Transverse colon (tissue), 4 donors: ENCODE measurements around the gene PINK1. TPM values are rescaled to one million over a fixed set of nuclear protein-coding genes. Genes with fewer than 3 reads are reported as not detected.

Source experiments
- DNase-seq: peaks from one replicate; pipeline ENCODE4 v3.0.0-alpha.2; 2019
- H3K27ac ChIP-seq, 4 donors: fragments of 200-600 bp; sonication (generic); 2 replicates each; pipeline ENCODE4 v1.5.1; 2016 to 2018; ENCODE audit warnings: inconsistent platforms in 4 of 4
- H3K27me3 ChIP-seq: fragments of 200-600 bp; sonication (generic); 2 replicates; pipeline ENCODE4 v1.5.1; 2017; ENCODE audit warnings: inconsistent platforms
- H3K36me3 ChIP-seq, 4 donors: fragments of 200-600 bp; sonication (generic); 2 replicates each; pipeline ENCODE4 v1.5.1; 2017 to 2019; ENCODE audit warnings: inconsistent platforms in 4 of 4
- H3K4me1 ChIP-seq, 4 donors: fragments of 200-600 bp; sonication (generic); 2 replicates each; pipeline ENCODE4 v1.5.1; 2017 to 2020; ENCODE audit warnings: inconsistent platforms in 4 of 4
- H3K4me3 ChIP-seq, 4 donors: fragments of 200-600 bp; sonication (generic); 1 replicate in 1 of 4; 2 replicates in 3 of 4; pipeline versions ENCODE4 v1.5.1 to v1.6.1; 2017 to 2019; ENCODE audit warnings: inconsistent platforms in 4 of 4
- H3K9me3 ChIP-seq, 2 donors: fragments of 200-600 bp; sonication (generic); 2 replicates each; pipeline ENCODE4 v1.5.1; 2017 to 2019; ENCODE audit warnings: inconsistent platforms in 2 of 2
- EP300 ChIP-seq: sonication (generic); formaldehyde crosslinking; IDR thresholded peaks from one replicate; pipeline ENCODE4 v1.6.1; 2017; ENCODE audit warnings: antibody characterized with exemption, low read depth
- POLR2A ChIP-seq: fragments of 450-650 bp; IDR thresholded peaks from one replicate; pipeline ENCODE4 v1.6.1; 2016; ENCODE audit warnings: antibody characterized with exemption, mild to moderate bottlenecking, moderate library complexity
- POLR2AphosphoS5 ChIP-seq, 3 donors: sonication (generic); formaldehyde crosslinking; IDR thresholded peaks; one replicate each; pipeline ENCODE4 v1.6.1; 2016; ENCODE audit warnings: antibody characterized with exemption in 3 of 3
- whole genome bisulfite sequencing, 2 donors: methylation state at CpG; one replicate each; pipeline ENCODE4 v1.1.5; 2018; ENCODE audit warnings: low coverage in 1 of 2; 5-methylcytosine and 5-hydroxymethylcytosine counted together
- in situ Hi-C, 4 donors: fragments of 200-750 bp; cut with MboI; loops; one replicate each; pipeline versions ENCODE4 v1.15.0 to v1.15.1; 2017; ENCODE audit warnings: low sequenced_read_pairs in 3 of 4, low pct_ligation_motif_present in 1 of 4, low pct_unique_long_range_greater_than_20kb in 1 of 4
- intact Hi-C: fragments of 100-400 bp; cut with DNase I; formaldehyde crosslinking; loops from one replicate; pipeline ENCODE4 v1.15.1; 2023; ENCODE audit warnings: low total_unique reads
- total RNA-seq, 4 donors: library from RNA; depleted of rRNA; stranded (reverse); fragments of >200 nt; gene quantifications; one replicate each; pipeline ENCODE4 v1.1.0, GENCODE V29; 2016
- TF ChIP-seq, protein P1 (sequence below), 5 experiments: fragments of 200-600 bp in 3 of 5; fragments of 450-650 bp in 2 of 5; sonication (generic) in 3 of 5; IDR thresholded peaks; 1 replicate in 2 of 5; 2 replicates in 3 of 5; pipeline ENCODE4 v1.5.1; 2016 to 2017; ENCODE audit warnings: antibody characterized with exemption in 5 of 5, inconsistent platforms in 3 of 5, mild to moderate bottlenecking in 2 of 5, moderate library complexity in 1 of 5

Gene PINK1
- total RNA-seq, 4 donors from 2014 or later, result 122 to 235 (median 192) TPM

DNA sequence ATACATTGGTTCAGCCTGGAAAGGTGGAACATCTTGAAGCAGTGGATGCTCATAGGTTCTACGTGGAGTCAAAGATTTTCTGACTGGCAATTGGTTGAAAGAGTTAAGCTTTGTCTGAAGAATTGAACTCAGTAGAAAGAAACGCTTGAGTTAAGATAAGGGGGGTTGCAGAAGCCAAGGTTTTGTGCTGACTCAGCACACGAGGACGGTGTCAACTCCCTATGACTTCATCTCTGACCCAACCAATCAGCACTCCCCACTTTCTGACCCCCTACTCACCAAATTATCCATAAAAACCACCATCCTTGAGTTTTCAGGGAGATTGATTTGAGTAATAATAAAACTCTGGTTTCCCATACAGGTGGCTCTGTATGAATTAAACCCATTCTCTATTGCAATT, 2.5 kb upstream of the PINK1 start:
- Histone ChIP-seq H3K4me1 (peaks cover 0 to 21% (median 14%) of the 10 kb centered on the region in 4 donors), H3K27me3 (peaks cover 5% of the 10 kb centered on the region), H3K4me3 (no peak overlapping the region), H3K27ac (no peak overlapping the region), H3K36me3 (no peaks in the 10 kb centered on the region), H3K9me3 (no peaks in the 10 kb centered on the region)
- TF ChIP-seq, protein P1, sequence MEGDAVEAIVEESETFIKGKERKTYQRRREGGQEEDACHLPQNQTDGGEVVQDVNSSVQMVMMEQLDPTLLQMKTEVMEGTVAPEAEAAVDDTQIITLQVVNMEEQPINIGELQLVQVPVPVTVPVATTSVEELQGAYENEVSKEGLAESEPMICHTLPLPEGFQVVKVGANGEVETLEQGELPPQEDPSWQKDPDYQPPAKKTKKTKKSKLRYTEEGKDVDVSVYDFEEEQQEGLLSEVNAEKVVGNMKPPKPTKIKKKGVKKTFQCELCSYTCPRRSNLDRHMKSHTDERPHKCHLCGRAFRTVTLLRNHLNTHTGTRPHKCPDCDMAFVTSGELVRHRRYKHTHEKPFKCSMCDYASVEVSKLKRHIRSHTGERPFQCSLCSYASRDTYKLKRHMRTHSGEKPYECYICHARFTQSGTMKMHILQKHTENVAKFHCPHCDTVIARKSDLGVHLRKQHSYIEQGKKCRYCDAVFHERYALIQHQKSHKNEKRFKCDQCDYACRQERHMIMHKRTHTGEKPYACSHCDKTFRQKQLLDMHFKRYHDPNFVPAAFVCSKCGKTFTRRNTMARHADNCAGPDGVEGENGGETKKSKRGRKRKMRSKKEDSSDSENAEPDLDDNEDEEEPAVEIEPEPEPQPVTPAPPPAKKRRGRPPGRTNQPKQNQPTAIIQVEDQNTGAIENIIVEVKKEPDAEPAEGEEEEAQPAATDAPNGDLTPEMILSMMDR (IDR thresholded peaks at IDR 0.05), result no peak
- TF ChIP-seq POLR2A (no peak), POLR2AphosphoS5 (IDR thresholded peaks at IDR 0.05) (no peak), EP300 (no peak)
- in situ Hi-C loops (loop anchor here in 2 of 4 donors (10.0 kb wide), 1 partner anchor 106 kb away; no protein-coding TSS in a partner anchor), intact Hi-C loops (no loop called here)
- no peak for DNase-seq
- 66 to 88% methylated on average over 1 to 4 of the region's 4 CpGs for WGBS, 2 donors

DNA sequence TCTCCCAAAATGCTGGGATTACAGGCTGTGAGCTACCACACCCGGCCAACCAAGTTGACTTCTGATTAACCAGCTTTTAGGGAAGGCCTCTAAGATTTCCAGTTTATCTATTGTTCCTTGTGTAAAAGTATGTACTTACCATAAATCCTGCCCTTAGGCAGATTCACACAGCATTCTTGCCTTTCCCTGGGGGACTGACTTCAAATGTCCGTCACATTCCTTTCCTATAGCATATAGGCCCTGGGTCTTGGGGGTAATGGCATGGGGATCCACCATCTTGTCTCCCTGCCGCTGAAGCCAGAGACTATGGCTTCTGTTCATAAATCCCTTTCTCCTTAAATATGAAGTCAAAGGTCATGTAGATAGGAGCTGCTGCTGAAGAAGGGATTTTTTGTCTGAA, 872 bp upstream of the PINK1 start:
- Histone ChIP-seq H3K4me3 (no peak overlapping the region), H3K27ac (no peak overlapping the region), H3K9me3 (no peaks in the 10 kb centered on the region), H3K4me1 (peaks cover 0 to 23% (median 14%) of the 10 kb centered on the region in 4 donors), H3K36me3 (no peaks in the 10 kb centered on the region), H3K27me3 (no peaks in the 10 kb centered on the region)
- no peak for TF ChIP-seq POLR2A
- TF ChIP-seq, protein P1 (IDR thresholded peaks at IDR 0.05), result no peak
- no peak for TF ChIP-seq POLR2AphosphoS5 (IDR thresholded peaks at IDR 0.05)
- no peak for TF ChIP-seq EP300
- intact Hi-C loops (no loop called here), in situ Hi-C loops (loop anchor here in 2 of 4 donors (10.0 kb wide), 1 partner anchor 108 kb away; no protein-coding TSS in a partner anchor)
- WGBS, 2 donors, result 83 to 91% methylated on average over 1 to 3 of the region's 3 CpGs
- no peak for DNase-seq

DNA sequence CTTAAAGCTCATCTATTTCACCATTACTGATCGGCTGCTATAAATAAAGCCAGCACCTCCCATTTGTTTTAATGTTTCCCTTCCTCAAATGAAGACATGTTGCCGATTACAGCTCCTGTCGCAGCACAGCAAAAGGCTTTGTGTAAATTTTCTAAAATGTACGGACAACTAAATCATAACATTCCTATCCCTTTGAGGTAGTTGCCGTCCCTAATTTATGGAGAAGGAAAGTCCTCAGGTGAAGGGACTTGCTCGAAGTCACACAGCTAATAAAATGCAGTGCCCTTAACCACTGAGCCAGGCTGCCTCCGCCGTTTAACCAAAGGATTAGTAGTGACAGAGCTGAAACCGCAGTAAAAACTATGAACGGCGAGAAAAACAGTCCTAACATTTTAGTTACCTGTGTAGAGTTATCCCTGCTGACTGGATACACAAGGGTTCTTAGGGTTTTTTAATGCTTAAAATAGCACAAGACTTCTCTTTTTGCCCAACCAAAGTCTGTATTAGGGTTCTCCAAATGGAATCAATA, 871 bp downstream of the PINK1 start:
- intact Hi-C loops, result no loop called here
- H3K9me3 ChIP-seq, result no peaks in the 10 kb centered on the region
- H3K4me1 ChIP-seq, result peaks cover 0 to 23% (median 14%) of the 10 kb centered on the region in 4 donors
- H3K36me3 ChIP-seq, result peaks cover 0 to 10% (median 3%) of the 10 kb centered on the region in 4 donors
- H3K4me3 ChIP-seq, result peak overlapping the region; percentile 68 to 99 (median 78)
- peak overlapping the region; percentile 94 to 99 (median 96) for H3K27ac ChIP-seq
- in situ Hi-C loops, result loop anchor here in 2 of 4 donors (10.0 kb wide), 1 partner anchor 109 kb away; no protein-coding TSS in a partner anchor
- no peaks in the 10 kb centered on the region for H3K27me3 ChIP-seq
- TF ChIP-seq, protein P1 (IDR thresholded peaks at IDR 0.05), result no peak
- no peak for TF ChIP-seq POLR2AphosphoS5 (IDR thresholded peaks at IDR 0.05)
- WGBS, 2 donors, result 0 to 2% methylated on average over 11 of the region's 11 CpGs
- DNase-seq, result no peak

DNA sequence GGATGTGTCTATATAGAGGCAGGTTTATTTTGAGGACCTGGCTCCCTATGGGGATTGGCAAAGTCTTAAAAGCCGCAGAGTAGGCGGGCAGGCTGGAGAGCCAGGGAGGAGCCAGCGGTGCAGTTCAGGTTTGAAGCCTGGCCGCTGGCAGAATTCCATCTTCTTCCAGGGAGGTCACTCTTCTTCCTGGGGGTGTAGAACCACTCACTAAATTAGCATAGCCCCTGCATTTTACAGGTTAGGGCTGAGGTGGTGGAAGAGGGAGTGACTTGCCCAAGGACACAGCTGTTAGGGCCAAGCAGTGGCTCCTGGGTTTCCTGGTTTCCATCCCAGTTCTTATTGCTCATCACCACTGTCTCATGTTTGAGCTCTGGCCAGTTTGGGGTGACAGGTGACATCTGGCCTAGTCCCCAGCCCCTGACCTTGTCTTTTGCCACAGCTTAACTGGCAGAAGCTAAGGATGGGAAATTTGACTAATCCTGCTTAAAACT, 1.4 kb downstream of the PINK1 start:
- DNase-seq, result peak; percentile 59
- intact Hi-C loops, result no loop called here
- Histone ChIP-seq H3K9me3 (no peaks in the 10 kb centered on the region), H3K4me1 (peaks cover 0 to 23% (median 14%) of the 10 kb centered on the region in 4 donors), H3K27ac (peak overlapping the region; percentile 94 to 99 (median 96)), H3K4me3 (peak overlapping the region; percentile 68 to 99 (median 78)), H3K36me3 (peaks cover 0 to 10% (median 3%) of the 10 kb centered on the region in 4 donors), H3K27me3 (no peaks in the 10 kb centered on the region)
- in situ Hi-C loops, result loop anchor here (5.0 to 10.0 kb wide), 5 partner anchors 52 to 117 kb away; no protein-coding TSS in a partner anchor
- 10 to 11% methylated on average over 2 to 4 of the region's 4 CpGs for WGBS, 2 donors
- TF ChIP-seq POLR2A, result no peak
- TF ChIP-seq EP300, result no peak
- no peak for TF ChIP-seq POLR2AphosphoS5 (IDR thresholded peaks at IDR 0.05)
- TF ChIP-seq, protein P1 (IDR thresholded peaks at IDR 0.05), result no peak
